Cerebellar cortex (tissue), 1 donor: Measurements from ENCODE around the gene KRT81.
"Not testable (repeated sequence)": the region's sequence is repeated elsewhere in the genome, so short reads cannot be mapped to it uniquely, and the experiment has no call there.

Experiments
- DNase-seq: peaks from one replicate; pipeline ENCODE4 v3.0.0-alpha.2; 2015; ENCODE audit warnings: low spot score

Gene KRT81

GRCh38 chr12:52241205-52241842 is 50.0 kb downstream of the KRT81 start:
- DNase-seq: no peak

- not testable (repeated sequence) for DNase-seq
Observed at GRCh38 chr12:52240247-52240646, 51.1 kb downstream of the KRT81 start.

- DNase-seq: no peak
Observed at GRCh38 chr12:52239767-52240166, 51.6 kb downstream of the KRT81 start.

- no peak for DNase-seq
Observed at GRCh38 chr12:52238916-52239646, 52.3 kb downstream of the KRT81 start.

- DNase-seq: no peak
Observed at GRCh38 chr12:52238207-52238840, 53.0 kb downstream of the KRT81 start.

GRCh38 chr12:52236386-52237050 is 54.8 kb downstream of the KRT81 start:
- no peak for DNase-seq
